Peyer's patch (tissue), 4 donors: ENCODE data around the gene LZTS2.

Experiments
- POLR2A ChIP-seq, 2 donors: fragments of 450-650 bp; IDR thresholded peaks; one replicate each; pipeline ENCODE4 v1.5.1; 2017; ENCODE audit warnings: antibody characterized with exemption in 2 of 2, mild to moderate bottlenecking in 2 of 2, moderate library complexity in 2 of 2
- TF ChIP-seq, protein P1 (sequence below), 6 experiments: fragments of 450-650 bp in 4 of 6; fragments of 200-600 bp in 2 of 6; sonication (generic) in 1 of 6; IDR thresholded peaks; one replicate each; pipeline ENCODE4 v1.5.1; 2017 to 2019; ENCODE audit warnings: antibody characterized with exemption in 6 of 6, mild to moderate bottlenecking in 3 of 6, moderate library complexity in 1 of 6

DNA sequence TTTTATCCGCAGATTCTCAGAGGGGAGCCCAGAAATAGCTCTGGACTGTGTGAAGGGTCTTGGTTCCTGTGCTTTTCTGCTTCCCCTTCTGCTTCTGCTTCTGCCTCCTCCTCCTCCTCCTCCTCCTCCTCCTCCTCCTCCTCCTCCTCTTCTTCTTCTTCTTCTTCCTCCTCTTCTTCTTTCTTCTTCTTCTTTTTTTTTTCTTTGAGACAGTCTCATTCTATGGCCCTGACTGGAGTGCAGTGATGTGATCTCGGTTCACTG is 19.8 kb downstream of the LZTS2 start:
- TF ChIP-seq, protein P1, sequence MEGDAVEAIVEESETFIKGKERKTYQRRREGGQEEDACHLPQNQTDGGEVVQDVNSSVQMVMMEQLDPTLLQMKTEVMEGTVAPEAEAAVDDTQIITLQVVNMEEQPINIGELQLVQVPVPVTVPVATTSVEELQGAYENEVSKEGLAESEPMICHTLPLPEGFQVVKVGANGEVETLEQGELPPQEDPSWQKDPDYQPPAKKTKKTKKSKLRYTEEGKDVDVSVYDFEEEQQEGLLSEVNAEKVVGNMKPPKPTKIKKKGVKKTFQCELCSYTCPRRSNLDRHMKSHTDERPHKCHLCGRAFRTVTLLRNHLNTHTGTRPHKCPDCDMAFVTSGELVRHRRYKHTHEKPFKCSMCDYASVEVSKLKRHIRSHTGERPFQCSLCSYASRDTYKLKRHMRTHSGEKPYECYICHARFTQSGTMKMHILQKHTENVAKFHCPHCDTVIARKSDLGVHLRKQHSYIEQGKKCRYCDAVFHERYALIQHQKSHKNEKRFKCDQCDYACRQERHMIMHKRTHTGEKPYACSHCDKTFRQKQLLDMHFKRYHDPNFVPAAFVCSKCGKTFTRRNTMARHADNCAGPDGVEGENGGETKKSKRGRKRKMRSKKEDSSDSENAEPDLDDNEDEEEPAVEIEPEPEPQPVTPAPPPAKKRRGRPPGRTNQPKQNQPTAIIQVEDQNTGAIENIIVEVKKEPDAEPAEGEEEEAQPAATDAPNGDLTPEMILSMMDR (IDR thresholded peaks at IDR 0.05), result no peak
- TF ChIP-seq POLR2A (IDR thresholded peaks at IDR 0.05), result no peak
